Activated CD4-positive, alpha-beta T cell treated with anti-CD3 and anti-CD28 coated beads for 4 hours (primary cell): ENCODE measurements around the gene TPRA1.

Source experiments
- DNase-seq, 2 donors: peaks; one replicate each; pipeline ENCODE4 v3.0.0-alpha.2; 2020

TPRA1 gene

GRCh38 chr3:127588806-127589577 lies 1.5 kb downstream of the TPRA1 start:
- peak; percentile 9 to 10 for DNase-seq

- no peak for DNase-seq
Measured at GRCh38 chr3:127587876-127588275, 2.7 kb downstream of the TPRA1 start.

GRCh38 chr3:127585813-127586413 lies 4.6 kb downstream of the TPRA1 start:
- DNase-seq = no peak

- no peak for DNase-seq
Measured at GRCh38 chr3:127585163-127585812, 5.2 kb downstream of the TPRA1 start.

GRCh38 chr3:127584734-127585133 lies 5.8 kb downstream of the TPRA1 start:
- no peak for DNase-seq

GRCh38 chr3:127580327-127581060 lies 10.0 kb downstream of the TPRA1 start:
- no peak for DNase-seq

GRCh38 chr3:127578802-127579201 lies 11.7 kb downstream of the TPRA1 start:
- no peak for DNase-seq

GRCh38 chr3:127578168-127578567 lies 12.4 kb downstream of the TPRA1 start:
- DNase-seq = no peak

- DNase-seq = no peak
Measured at GRCh38 chr3:127577448-127577847, 13.1 kb downstream of the TPRA1 start.

GRCh38 chr3:127574880-127575878 lies 15.4 kb downstream of the TPRA1 start:
- peak; percentile 74 to 83 for DNase-seq

- no peak for DNase-seq
Measured at GRCh38 chr3:127573912-127574311, 16.6 kb downstream of the TPRA1 start.

GRCh38 chr3:127573401-127573800 lies 17.1 kb downstream of the TPRA1 start:
- DNase-seq = no peak

- DNase-seq = no peak
Measured at GRCh38 chr3:127572735-127573134, 17.8 kb downstream of the TPRA1 start.

GRCh38 chr3:127572186-127572585 lies 18.3 kb downstream of the TPRA1 start:
- no peak for DNase-seq

GRCh38 chr3:127570520-127570919 lies 20.0 kb downstream of the TPRA1 start:
- no peak for DNase-seq

- no peak for DNase-seq
Measured at GRCh38 chr3:127569160-127569559, 21.4 kb downstream of the TPRA1 start.

- no peak for DNase-seq
Measured at GRCh38 chr3:127568586-127568985, 21.9 kb downstream of the TPRA1 start.

- DNase-seq = no peak
Measured at GRCh38 chr3:127566833-127567232, 23.7 kb downstream of the TPRA1 start.

GRCh38 chr3:127565711-127566110 lies 24.8 kb downstream of the TPRA1 start:
- no peak for DNase-seq

- no peak for DNase-seq
Measured at GRCh38 chr3:127560051-127560787, 30.3 kb downstream of the TPRA1 start.

- DNase-seq = no peak
Measured at GRCh38 chr3:127556565-127556964, 34.0 kb downstream of the TPRA1 start.
